NCI-H1436 (cell line): ENCODE results near the gene CAMK2B.

Experiments used
- DNase-seq: peaks from one replicate; lab custom pipeline; 2025; lab: John Stamatoyannopoulos, UW

The CAMK2B gene

GRCh38 chr7:44308596-44309270, 16.7 kb downstream of the CAMK2B start:
- DNase-seq = no peak

- DNase-seq = no peak
These were observed 17.3 kb downstream of the CAMK2B start for GRCh38 chr7:44307905-44308595.

GRCh38 chr7:44307301-44307900, 18.0 kb downstream of the CAMK2B start:
- peak; percentile 49 for DNase-seq

- no peak for DNase-seq
These were observed 18.8 kb downstream of the CAMK2B start for GRCh38 chr7:44306606-44307005.

- DNase-seq = no peak
These were observed 19.6 kb downstream of the CAMK2B start for GRCh38 chr7:44305564-44306507.

GRCh38 chr7:44294325-44295069, 30.9 kb downstream of the CAMK2B start:
- no peak for DNase-seq

- DNase-seq = no peak
These were observed 31.7 kb downstream of the CAMK2B start for GRCh38 chr7:44293561-44294324.

GRCh38 chr7:44292876-44293560, 32.4 kb downstream of the CAMK2B start:
- no peak for DNase-seq

GRCh38 chr7:44292420-44292817, 33.0 kb downstream of the CAMK2B start:
- no peak for DNase-seq

GRCh38 chr7:44291733-44292419, 33.5 kb downstream of the CAMK2B start:
- no peak for DNase-seq

- no peak for DNase-seq
These were observed 34.2 kb downstream of the CAMK2B start for GRCh38 chr7:44291066-44291732.

GRCh38 chr7:44290252-44290620, 35.2 kb downstream of the CAMK2B start:
- DNase-seq = no peak

GRCh38 chr7:44289341-44290251, 35.8 kb downstream of the CAMK2B start:
- DNase-seq = no peak

- no peak for DNase-seq
These were observed 36.5 kb downstream of the CAMK2B start for GRCh38 chr7:44288811-44289340.

GRCh38 chr7:44288381-44288685, 37.1 kb downstream of the CAMK2B start:
- DNase-seq = no peak

- no peak for DNase-seq
These were observed 37.7 kb downstream of the CAMK2B start for GRCh38 chr7:44287488-44288380.
